ENCODE measurements around the gene KRTDAP. TPM values are rescaled to one million over a fixed set of nuclear protein-coding genes. Genes with fewer than 3 reads are reported as not detected.

Gene KRTDAP
- total RNA-seq, result 0.28 and 13.7 TPM in 2 replicates

GRCh38 chr19:35490364-35490763, at the start of gene KRTDAP:
Gene KRTDAP (minus strand): TSS chr19:35490464. CDS start chr19:35490442, 22 bp downstream.

GRCh38 chr19:35533201-35533821, 43.0 kb upstream of the KRTDAP start, which contains the start of gene GAPDHS:
Gene GAPDHS (plus strand): TSS chr19:35533456. CDS start chr19:35533528, 72 bp downstream.

GRCh38 chr19:35528218-35529038, 38.2 kb upstream of the KRTDAP start, which contains the start of gene SBSN:
Gene SBSN (minus strand): TSS chr19:35528311. CDS start chr19:35528281, 30 bp downstream.

GRCh38 chr19:35513628-35514281, 23.5 kb upstream of the KRTDAP start, which contains the start of gene DMKN:
Gene DMKN (minus strand): TSS chr19:35513649. CDS start chr19:35513475, 174 bp downstream.

GRCh38 chr19:35447606-35448469, 42.4 kb downstream of the KRTDAP start, which contains the start of gene FFAR2:
Gene FFAR2 (plus strand): TSS chr19:35448257. CDS start chr19:35449715, 1,458 bp downstream.

Other genes starting within 250 kb of the KRTDAP start
- 25.6 and 121 TPM in 2 replicates for gene LSR, start 241.5 kb downstream of the KRTDAP start, total RNA-seq
- gene USF2, start 221.5 kb downstream of the KRTDAP start, total RNA-seq, result 64.6 and 90.3 TPM in 2 replicates
- gene HAMP, start 207.9 kb downstream of the KRTDAP start, total RNA-seq, result not detected in 2 replicates
- gene MAG, start 198.3 kb downstream of the KRTDAP start, total RNA-seq, result not detected in 2 replicates
- gene CD22, start 161.3 kb downstream of the KRTDAP start, total RNA-seq, result 0.34 TPM in 1 of 2 replicates, not detected in the other
- not detected in 2 replicates for gene FFAR1, start 142.6 kb downstream of the KRTDAP start, total RNA-seq
- not detected in 2 replicates for gene FFAR3, start 132.0 kb downstream of the KRTDAP start, total RNA-seq
- gene GPR42, start 119.4 kb downstream of the KRTDAP start, total RNA-seq, result not detected in 2 replicates
- not detected in 2 replicates for gene FFAR2, start 42.2 kb downstream of the KRTDAP start, total RNA-seq
- 78.4 and 142 TPM in 2 replicates for gene DMKN, start 23.2 kb upstream of the KRTDAP start, total RNA-seq
- gene SBSN, start 37.8 kb upstream of the KRTDAP start, total RNA-seq, result 16.5 and 67.3 TPM in 2 replicates
- gene GAPDHS, start 43.0 kb upstream of the KRTDAP start, total RNA-seq, result not detected in 2 replicates
- 99.0 and 109 TPM in 2 replicates for gene TMEM147, start 55.2 kb upstream of the KRTDAP start, total RNA-seq
- not detected in 2 replicates for gene ATP4A, start 73.2 kb upstream of the KRTDAP start, total RNA-seq
- gene PMIS2, start 95.7 kb upstream of the KRTDAP start, total RNA-seq, result not detected in 2 replicates
- gene HAUS5, start 122.3 kb upstream of the KRTDAP start, total RNA-seq, result 3.1 and 4.6 TPM in 2 replicates
- 33.2 and 37.9 TPM in 2 replicates for gene RBM42, start 138.6 kb upstream of the KRTDAP start, total RNA-seq
- 0.34 TPM in 1 of 2 replicates, not detected in the other for gene ETV2, start 151.3 kb upstream of the KRTDAP start, total RNA-seq
- gene COX6B1, start 157.9 kb upstream of the KRTDAP start, total RNA-seq, result 88.5 and 102 TPM in 2 replicates
- not detected in 2 replicates for gene UPK1A, start 176.1 kb upstream of the KRTDAP start, total RNA-seq
- gene ZBTB32, start 214.1 kb upstream of the KRTDAP start, total RNA-seq, result not detected in 2 replicates
- 4.1 and 21.1 TPM in 2 replicates for gene KMT2B, start 227.5 kb upstream of the KRTDAP start, total RNA-seq